ENCODE measurements around the gene TIGD1.
"Not testable (repeated sequence)": the region's sequence is repeated elsewhere in the genome, so short reads cannot be mapped to it uniquely, and the experiment has no call there.

Gene TIGD1

GRCh38 chr2:232539298-232540231 lies 10.8 kb downstream of the TIGD1 start, which contains the start of gene CHRNG:
TSS of gene CHRNG (plus strand) at chr2:232539692. CDS start at chr2:232539748, 56 bp downstream.
- no peak for DNase-seq (ENCODE audit: low read depth in 2 of 3, low spot score in 2 of 3)

DNA sequence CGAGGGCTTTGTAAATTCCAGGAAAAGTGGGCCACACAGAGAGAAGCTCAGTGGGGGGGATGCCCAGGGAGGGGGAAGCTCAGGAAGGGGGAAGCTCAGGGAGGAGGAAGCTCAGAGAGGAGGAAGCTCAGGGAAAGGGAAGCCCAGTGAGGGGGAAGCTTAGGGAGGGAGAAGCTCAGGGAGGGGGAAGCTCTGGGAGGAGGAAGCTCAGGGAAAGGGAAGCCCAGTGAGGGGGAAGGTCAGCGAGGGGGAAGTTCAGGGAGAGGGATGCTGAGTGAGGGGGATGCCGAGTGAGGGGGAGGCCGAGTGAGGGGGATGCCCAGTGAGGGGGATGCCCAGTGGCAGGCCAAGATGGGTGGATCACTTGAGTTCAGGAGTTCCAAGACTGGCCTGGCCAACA lies 11.7 kb downstream of the TIGD1 start:
- DNase-seq (ENCODE audit: low read depth in 2 of 3, low spot score in 2 of 3) = no peak

- DNase-seq (ENCODE audit: low read depth in 2 of 3, low spot score in 2 of 3) = no peak
Observed at GRCh38 chr2:232537499-232537898, 12.9 kb downstream of the TIGD1 start.

DNA sequence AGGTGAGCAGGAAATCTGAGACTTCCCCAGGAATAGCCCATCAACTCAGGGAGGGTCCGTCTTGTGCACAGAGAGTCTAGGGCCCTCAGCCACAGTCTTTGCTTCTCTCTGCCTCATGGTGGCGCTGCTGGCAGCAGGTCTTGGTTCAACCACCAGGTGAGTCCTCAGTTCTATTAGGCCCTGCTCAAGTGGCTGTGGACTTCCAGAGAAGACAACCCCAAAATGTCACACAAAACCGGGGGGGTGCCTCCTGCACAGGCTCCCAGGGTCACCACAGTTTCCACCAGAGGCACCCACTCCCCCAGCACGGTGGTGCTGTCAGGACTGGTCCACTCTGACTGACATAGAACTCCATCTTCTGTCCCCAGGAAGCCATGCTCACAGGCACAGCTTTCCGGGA lies 13.3 kb downstream of the TIGD1 start:
- no peak for DNase-seq (ENCODE audit: low read depth in 2 of 3, low spot score in 2 of 3)

DNA sequence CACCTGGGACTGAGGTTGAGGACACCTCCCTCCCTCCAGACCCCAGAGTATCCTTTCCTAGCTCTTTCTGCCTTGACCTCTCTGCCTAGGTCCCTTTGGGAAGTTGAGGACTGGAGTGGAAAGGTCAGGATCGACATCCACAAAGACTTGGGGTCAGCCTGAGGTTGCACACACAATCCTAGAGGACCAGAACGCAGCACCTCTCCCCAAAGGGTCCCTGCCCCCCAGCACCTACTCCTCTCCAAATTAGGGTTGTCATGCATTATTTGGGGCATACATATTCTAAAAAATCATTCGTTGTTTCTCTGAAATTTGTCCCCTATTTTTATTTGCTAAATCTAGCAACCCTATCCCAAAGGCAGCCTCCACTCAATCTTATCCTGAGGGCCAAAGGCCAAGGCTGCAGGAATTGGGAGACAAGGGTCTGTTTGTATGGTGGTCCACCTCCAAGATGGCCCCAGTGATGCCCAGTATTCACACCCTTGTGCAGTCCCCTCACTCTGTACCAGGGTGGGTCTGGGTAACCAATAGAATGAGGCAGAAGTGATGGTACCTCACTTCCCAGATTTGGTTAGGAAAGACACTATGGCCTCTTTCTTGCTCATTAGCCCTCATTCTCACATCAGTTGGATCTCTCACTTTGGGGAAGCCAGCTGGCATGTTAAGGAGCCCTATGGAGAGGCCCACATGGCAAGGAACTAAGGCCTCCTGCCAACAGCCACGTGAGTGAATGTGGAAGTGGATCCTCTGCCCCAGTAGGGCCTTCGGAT lies 14.4 kb downstream of the TIGD1 start:
- DNase-seq (ENCODE audit: low read depth in 2 of 3, low spot score in 2 of 3) = no peak

GRCh38 chr2:232534940-232535651 lies 15.3 kb downstream of the TIGD1 start:
- no peak for DNase-seq (ENCODE audit: low read depth in 2 of 3, low spot score in 2 of 3)

DNA sequence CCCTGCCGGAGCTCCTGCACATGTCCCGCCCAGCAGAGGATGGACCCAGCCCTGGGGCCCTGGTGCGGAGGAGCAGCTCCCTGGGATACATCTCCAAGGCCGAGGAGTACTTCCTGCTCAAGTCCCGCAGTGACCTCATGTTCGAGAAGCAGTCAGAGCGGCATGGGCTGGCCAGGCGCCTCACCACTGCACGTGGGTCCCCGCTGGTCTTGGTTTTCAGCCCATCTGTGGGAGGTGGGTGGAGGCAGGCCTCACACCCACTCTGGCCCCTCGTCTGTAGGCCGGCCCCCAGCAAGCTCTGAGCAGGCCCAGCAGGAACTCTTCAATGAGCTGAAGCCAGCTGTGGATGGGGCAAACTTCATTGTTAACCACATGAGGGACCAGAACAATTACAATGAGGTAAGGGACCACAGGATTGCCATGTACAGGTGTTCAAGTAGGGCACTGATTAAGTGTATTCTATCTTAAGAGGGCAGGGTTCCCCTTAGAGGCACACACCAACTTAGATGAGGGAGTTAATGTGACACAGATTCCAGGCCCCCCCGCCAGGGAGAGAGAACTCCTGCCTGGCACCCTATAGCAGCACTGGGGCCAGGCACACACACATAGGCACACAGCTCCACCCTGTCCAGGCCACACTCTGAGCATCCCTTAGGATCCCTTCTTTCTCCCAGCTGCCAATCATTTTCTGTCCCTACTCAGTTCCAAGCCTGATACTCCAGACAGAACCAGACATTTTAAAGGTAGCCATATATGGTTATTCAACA lies 16.2 kb downstream of the TIGD1 start:
- DNase-seq (ENCODE audit: low read depth in 2 of 3, low spot score in 2 of 3) = no peak

- DNase-seq (ENCODE audit: low read depth in 2 of 3, low spot score in 2 of 3) = not testable (repeated sequence)
Observed at GRCh38 chr2:232532821-232533220, 17.5 kb downstream of the TIGD1 start.

GRCh38 chr2:232532419-232532818 lies 17.9 kb downstream of the TIGD1 start:
- DNase-seq (ENCODE audit: low read depth in 2 of 3, low spot score in 2 of 3) = no peak

DNA sequence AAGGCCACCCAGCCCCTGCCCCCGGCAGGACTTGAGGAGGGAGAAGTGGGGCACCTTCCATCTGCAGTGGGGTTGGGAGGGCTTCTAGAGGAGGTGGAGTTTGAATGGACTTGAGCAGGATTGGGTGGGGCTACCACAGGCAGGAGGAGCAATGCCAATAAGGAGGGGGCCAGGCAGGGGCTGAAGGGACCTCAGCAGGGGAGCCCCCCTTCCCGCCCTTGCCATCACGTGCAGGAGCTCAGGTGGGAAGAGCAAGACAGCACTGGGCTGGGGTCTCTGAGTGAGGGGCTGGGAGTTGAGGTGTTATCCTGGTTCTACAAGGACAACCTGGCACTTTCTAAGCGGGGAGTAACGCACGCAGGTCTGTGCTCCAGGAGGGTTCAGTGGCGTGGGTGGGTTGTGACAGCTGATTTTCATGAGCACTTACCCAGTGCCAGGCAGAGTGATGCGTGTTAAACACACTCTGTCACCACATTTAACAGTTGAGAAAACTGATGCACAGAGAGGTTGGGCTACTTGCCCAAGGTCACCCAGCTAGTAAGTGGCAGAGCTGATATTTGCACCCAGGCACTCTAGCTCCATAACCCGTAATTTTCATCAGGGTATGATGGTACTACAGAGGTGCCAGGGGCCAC lies 19.6 kb downstream of the TIGD1 start:
- DNase-seq (ENCODE audit: low read depth in 2 of 3, low spot score in 2 of 3) = no peak

- DNase-seq (ENCODE audit: low read depth in 2 of 3, low spot score in 2 of 3) = no peak
Observed at GRCh38 chr2:232529806-232530547, 20.4 kb downstream of the TIGD1 start.

DNA sequence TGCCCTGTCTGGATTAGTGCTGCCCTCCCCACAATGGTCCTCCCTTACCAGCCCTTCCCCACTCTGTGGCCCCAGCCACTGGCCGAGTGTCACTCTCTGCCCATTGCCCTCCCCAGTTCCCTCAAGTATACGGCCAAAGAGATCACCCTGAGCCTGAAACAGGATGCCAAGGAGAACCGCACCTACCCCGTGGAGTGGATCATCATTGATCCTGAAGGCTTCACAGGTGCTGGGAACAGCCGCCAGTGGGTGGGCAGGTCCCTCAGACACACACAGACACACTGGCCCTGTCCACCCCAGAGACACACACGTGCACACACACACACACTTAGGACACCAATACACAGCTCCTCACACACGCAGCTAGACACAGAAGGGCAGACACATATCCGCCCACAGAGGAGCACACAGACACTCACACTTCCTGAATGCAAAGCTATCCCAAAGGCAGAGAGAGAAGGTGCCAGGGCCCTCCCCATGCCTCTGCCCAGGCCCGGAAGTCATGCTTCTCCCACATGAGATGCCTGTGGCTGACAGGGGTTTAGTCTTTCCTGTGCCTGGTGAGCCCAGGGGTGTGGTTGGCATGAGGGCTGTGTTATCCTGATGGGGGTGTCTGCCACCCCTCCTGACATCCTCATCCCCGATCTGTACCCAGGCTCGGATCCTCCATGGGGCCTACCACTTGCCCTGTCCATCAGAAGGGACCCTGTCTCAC lies 21.5 kb downstream of the TIGD1 start:
- DNase-seq (ENCODE audit: low read depth in 2 of 3, low spot score in 2 of 3) = no peak

DNA sequence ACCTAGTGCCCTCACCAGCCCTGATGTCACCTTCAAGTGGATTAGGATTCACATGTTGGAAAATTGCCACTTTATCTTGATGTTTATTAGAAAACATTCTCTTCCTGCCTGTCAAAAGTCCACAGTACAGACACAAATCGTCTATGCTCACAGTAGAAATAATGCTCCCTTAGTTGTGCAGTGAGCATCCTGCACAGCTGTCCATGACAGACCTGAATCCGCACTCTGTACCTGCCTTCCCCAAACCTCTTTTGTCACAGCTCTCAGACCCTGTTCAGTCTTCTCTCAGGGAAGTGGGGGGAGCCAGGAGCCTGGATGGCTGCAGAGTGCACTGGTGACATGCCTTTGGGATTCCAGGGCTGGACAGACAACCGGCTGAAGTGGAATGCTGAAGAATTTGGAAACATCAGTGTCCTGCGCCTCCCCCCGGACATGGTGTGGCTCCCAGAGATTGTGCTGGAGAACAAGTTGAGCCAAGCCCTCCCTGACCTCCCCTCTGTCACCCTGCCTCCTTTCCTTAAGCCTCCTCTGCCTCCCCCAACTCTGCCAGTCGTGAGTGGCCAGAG lies 22.4 kb downstream of the TIGD1 start:
- DNase-seq (ENCODE audit: low read depth in 2 of 3, low spot score in 2 of 3) = no peak

DNA sequence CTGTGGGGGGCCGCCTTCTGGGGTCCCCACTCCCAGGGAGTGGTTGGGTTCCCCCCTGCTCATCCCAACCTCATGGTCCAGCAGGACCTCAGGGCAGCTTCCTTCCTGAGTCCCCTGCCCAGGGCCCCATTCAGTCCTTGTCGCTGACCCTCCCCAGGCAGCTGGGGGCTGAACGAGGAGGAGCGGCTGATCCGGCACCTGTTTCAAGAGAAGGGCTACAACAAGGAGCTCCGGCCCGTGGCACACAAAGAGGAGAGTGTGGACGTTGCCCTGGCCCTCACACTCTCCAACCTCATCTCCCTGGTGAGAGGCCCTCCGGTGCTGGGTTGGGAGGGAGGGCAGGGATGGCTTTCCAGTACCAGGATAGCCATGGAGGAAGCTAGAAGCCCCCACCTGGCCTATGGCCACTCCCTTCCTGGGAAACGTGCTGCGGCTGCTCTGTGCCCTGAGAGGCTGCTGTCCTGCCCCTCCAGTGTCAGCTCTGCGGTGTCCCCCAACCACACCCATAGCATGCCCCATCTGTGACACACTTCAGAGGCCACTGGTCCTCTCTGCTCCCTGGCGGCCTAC lies 23.9 kb downstream of the TIGD1 start:
- no peak for DNase-seq (ENCODE audit: low read depth in 2 of 3, low spot score in 2 of 3)

DNA sequence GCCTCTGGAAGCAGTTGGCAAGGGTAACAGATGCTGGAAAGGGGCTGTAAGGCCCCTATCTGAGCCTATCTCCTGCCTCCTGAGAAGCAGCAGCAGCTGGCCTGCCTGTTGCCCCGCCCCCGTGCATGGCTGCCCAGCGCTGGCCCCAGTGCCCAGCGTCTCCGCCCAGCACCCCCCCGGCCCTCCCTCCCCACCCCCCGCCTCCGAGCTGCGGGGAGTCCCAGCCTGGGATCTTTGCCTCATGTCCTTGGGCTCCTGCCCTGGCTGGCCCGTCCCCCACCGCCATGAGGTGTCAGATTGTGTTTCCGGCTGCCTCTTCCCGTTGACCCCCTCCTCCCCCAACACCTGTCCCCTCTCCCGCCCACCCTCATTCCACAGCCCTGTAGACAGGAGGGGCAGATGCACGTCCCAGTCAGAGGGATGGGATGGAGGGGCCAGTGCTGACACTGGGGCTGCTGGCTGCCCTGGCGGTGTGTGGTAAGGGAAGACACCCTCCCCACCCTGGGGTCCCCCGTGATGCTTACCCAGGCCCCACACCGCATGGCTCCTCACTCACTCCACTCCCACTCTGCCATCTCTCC lies 24.5 kb downstream of the TIGD1 start, which contains the start of gene CHRND:
Gene CHRND, plus strand, starts transcription at position 370 of the 581 bp plus-strand sequence. Its CDS starts 56 bp downstream, at position 426.
- DNase-seq (ENCODE audit: low read depth in 2 of 3, low spot score in 2 of 3) = no peak

DNA sequence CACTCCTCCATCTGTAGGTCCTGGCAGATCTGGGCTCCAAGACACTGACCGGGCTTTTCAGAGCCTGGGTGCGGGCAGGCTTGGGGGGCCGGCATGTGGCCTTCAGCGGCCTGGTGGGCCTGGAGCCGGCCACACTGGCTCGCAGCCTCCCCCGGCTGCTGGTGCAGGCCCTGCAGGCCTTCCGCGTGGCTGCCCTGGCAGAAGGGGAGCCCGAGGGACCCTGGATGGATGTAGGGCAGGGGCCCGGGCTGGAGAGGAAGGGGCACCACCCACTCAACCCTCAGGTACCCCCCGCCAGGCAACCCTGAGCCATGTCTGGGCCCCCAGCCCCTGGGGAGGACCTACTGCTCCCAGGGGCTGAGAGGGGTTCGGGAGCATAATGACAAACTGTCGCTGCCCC lies 25.2 kb downstream of the TIGD1 start:
- no peak for DNase-seq (ENCODE audit: low read depth in 2 of 3, low spot score in 2 of 3)

- no peak for DNase-seq (ENCODE audit: low read depth in 2 of 3, low spot score in 2 of 3)
Observed at GRCh38 chr2:232524771-232525170, 25.6 kb downstream of the TIGD1 start.

Data from activated CD8-positive, alpha-beta memory T cell treated with anti-CD3 and anti-CD28 coated beads for 48 hours (primary cell).